ENCODE measurements around the gene MBD1.
"Not testable (repeated sequence)": the region's sequence is repeated elsewhere in the genome, so short reads cannot be mapped to it uniquely, and the experiment has no call there.

Gene MBD1

DNA sequence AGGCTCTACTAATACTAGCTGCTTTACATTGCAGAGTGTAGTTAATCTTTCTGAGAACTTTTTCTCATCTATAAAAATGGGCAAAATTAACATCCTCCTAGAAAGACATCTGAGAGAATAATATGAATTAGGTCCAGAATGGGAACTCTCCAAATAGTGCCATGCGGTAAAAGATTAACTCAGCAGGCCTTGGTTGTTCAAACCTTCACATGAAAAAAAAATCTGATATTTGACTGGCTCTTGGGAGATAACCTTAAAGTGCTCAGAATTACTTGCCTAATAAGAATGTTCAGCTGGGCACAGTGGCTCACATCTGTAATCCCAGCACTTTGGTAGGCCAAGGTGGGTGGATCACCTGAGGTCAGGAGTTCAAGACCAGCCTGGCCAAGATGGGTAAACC is 11.7 kb upstream of the MBD1 start:
- H3K4me1 ChIP-seq (ENCODE audit: control insufficient read depth in 1 of 2, insufficient read depth in 2 of 2, low read length in 2 of 2), result no peaks in the 10 kb centered on the region
- H3K9ac ChIP-seq (ENCODE audit: low read depth in 1 of 2, low read length in 2 of 2), result no peak overlapping the region
- H3K9me3 ChIP-seq (ENCODE audit: control insufficient read depth in 1 of 2, low read length in 2 of 2), result no peaks in the 10 kb centered on the region
- H3K4me3 ChIP-seq (ENCODE audit: low read depth in 1 of 2, low read length in 2 of 2), result no peak overlapping the region
- H3K27ac ChIP-seq (ENCODE audit: low read depth, low read length), result no peak overlapping the region
- H3K27me3 ChIP-seq (ENCODE audit: control insufficient read depth in 1 of 2, insufficient read depth in 2 of 2, low read length in 2 of 2), result no peaks in the 10 kb centered on the region
- no peaks in the 10 kb centered on the region for H3K36me3 ChIP-seq (ENCODE audit: control insufficient read depth in 1 of 2, insufficient read depth in 2 of 2, low read length in 2 of 2)

DNA sequence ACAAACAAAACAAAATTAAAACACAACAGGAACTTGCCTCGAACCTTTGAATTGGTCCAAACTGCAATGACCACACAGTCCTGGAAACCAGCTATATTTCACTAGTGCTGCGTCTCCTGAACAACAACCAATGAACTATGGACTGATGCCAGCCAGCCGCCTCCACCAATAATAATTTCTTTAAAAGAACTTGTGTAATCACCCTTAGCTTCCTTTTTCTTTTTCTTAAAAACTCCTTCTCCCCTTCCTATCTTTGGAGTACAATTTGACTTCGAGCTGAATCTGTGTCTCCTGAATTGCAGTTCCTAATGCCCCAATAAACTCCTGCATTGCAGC is 7.8 kb upstream of the MBD1 start:
- no peaks in the 10 kb centered on the region for H3K27me3 ChIP-seq (ENCODE audit: control insufficient read depth in 1 of 2, insufficient read depth in 2 of 2, low read length in 2 of 2)
- no peak overlapping the region for H3K27ac ChIP-seq (ENCODE audit: low read depth, low read length)
- H3K9ac ChIP-seq (ENCODE audit: low read depth in 1 of 2, low read length in 2 of 2), result no peak overlapping the region
- no peak overlapping the region for H3K4me3 ChIP-seq (ENCODE audit: low read depth in 1 of 2, low read length in 2 of 2)
- H3K9me3 ChIP-seq (ENCODE audit: control insufficient read depth in 1 of 2, low read length in 2 of 2), result no peaks in the 10 kb centered on the region
- H3K36me3 ChIP-seq (ENCODE audit: control insufficient read depth in 1 of 2, insufficient read depth in 2 of 2, low read length in 2 of 2), result peaks cover 3 to 19% of the 10 kb centered on the region in 2 donors
- H3K4me1 ChIP-seq (ENCODE audit: control insufficient read depth in 1 of 2, insufficient read depth in 2 of 2, low read length in 2 of 2), result peaks cover 10% of the 10 kb centered on the region in 2 donors

- not testable (repeated sequence) for H3K27me3 ChIP-seq (ENCODE audit: control insufficient read depth in 1 of 2, insufficient read depth in 2 of 2, low read length in 2 of 2); H3K9me3 ChIP-seq (ENCODE audit: control insufficient read depth in 1 of 2, low read length in 2 of 2); H3K27ac ChIP-seq (ENCODE audit: low read depth, low read length); H3K4me1 ChIP-seq (ENCODE audit: control insufficient read depth in 1 of 2, insufficient read depth in 2 of 2, low read length in 2 of 2)
- Histone ChIP-seq H3K9ac (ENCODE audit: low read depth in 1 of 2, low read length in 2 of 2) (peak overlapping the region; percentile 67 to 93), H3K36me3 (ENCODE audit: control insufficient read depth in 1 of 2, insufficient read depth in 2 of 2, low read length in 2 of 2) (peaks cover 8 to 25% of the 10 kb centered on the region in 2 donors), H3K4me3 (ENCODE audit: low read depth in 1 of 2, low read length in 2 of 2) (peak overlapping the region; percentile 87 to 97)
Observed at GRCh38 chr18:50288348-50289107, 7.2 kb upstream of the MBD1 start.

DNA sequence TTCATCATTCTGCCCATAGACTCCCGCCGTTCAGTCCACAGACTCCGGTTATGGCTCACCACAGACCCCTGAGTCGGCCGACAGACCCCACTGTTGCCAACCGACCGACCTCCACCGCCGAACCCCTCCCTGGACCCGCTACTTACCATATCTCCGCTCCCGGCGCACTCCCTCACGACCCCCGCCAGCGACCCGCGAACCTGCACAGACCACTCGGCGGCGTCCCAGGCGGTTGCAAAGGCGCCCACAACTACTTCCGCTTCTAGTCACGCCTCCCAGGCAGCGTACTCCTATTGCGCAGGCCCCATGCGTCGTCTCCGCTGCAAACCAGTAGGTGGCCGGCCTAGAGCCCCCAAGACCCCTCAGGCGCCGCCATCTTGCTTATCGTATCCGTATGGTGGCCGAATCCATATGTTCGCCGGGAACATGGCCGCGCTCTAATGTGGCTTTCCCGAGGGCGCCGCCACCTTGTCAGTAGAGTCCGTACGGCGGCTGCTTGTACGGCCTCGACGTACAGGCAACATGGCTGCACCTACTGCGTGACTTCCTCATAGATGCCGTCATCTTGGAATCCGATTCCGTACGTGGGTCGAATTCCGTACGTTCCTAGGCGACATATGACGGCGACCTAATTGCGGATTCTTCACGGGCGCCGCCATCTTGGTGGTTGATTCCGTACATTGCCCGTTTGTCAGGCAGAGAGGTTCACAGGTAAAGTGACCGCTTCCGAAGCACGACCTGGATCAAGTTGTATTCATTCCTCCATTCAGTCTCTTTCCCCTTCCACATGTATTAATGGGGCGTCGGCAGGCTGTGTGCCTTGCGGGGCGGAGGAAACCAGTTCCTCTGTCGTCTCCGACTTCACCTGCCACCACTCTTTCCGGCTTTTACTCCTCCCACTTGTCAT is 6.4 kb upstream of the MBD1 start, which contains the start of gene CXXC1:
CXXC1 (minus strand) TSS at position 252 of the 907 bp plus-strand sequence; CDS start at position 149, 103 bp downstream.
- Histone ChIP-seq H3K4me3 (ENCODE audit: low read depth in 1 of 2, low read length in 2 of 2) (peak within 1 kb of the TSS; percentile 87 to 97), H3K36me3 (ENCODE audit: control insufficient read depth in 1 of 2, insufficient read depth in 2 of 2, low read length in 2 of 2) (peaks cover 13 to 33% of the 10 kb centered on the region in 2 donors), H3K9ac (ENCODE audit: low read depth in 1 of 2, low read length in 2 of 2) (peak within 1 kb of the TSS; percentile 92 to 93), H3K27ac (ENCODE audit: low read depth, low read length) (peak within 1 kb of the TSS; percentile 41), H3K9me3 (ENCODE audit: control insufficient read depth in 1 of 2, low read length in 2 of 2) (no peaks in the 10 kb centered on the region), H3K4me1 (ENCODE audit: control insufficient read depth in 1 of 2, insufficient read depth in 2 of 2, low read length in 2 of 2) (peaks cover 10% of the 10 kb centered on the region in 2 donors), H3K27me3 (ENCODE audit: control insufficient read depth in 1 of 2, insufficient read depth in 2 of 2, low read length in 2 of 2) (no peaks in the 10 kb centered on the region)

DNA sequence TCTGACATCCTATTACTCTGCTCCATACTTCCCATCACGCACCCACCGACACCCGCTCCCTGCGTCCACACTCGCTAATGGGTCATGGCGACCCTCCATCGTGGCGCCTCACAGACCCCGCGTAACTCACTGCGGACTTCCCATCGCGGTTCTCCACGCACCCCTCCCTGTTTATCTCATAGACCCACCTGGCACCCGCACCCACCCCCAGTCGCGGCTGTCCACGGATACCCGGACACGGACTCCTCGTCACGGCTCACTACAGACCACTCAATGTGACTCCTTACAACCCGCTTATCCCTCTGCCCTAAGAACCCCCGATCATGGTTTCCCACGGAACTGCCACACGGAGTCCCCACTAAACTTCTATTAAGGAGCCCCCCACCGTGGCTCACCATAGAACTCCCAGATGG is 5.7 kb upstream of the MBD1 start:
- Histone ChIP-seq H3K27me3 (ENCODE audit: control insufficient read depth in 1 of 2, insufficient read depth in 2 of 2, low read length in 2 of 2) (no peaks in the 10 kb centered on the region), H3K27ac (ENCODE audit: low read depth, low read length) (no peak overlapping the region), H3K9me3 (ENCODE audit: control insufficient read depth in 1 of 2, low read length in 2 of 2) (no peaks in the 10 kb centered on the region), H3K4me3 (ENCODE audit: low read depth in 1 of 2, low read length in 2 of 2) (peak overlapping the region; percentile 87 to 97), H3K36me3 (ENCODE audit: control insufficient read depth in 1 of 2, insufficient read depth in 2 of 2, low read length in 2 of 2) (peaks cover 13 to 37% of the 10 kb centered on the region in 2 donors), H3K9ac (ENCODE audit: low read depth in 1 of 2, low read length in 2 of 2) (peak overlapping the region; percentile 92 to 93), H3K4me1 (ENCODE audit: control insufficient read depth in 1 of 2, insufficient read depth in 2 of 2, low read length in 2 of 2) (peaks cover 13 to 14% of the 10 kb centered on the region in 2 donors)

GRCh38 chr18:50286391-50287027 is 5.2 kb upstream of the MBD1 start:
- no peaks in the 10 kb centered on the region for H3K27me3 ChIP-seq (ENCODE audit: control insufficient read depth in 1 of 2, insufficient read depth in 2 of 2, low read length in 2 of 2)
- H3K27ac ChIP-seq (ENCODE audit: low read depth, low read length), result no peak overlapping the region
- H3K9me3 ChIP-seq (ENCODE audit: control insufficient read depth in 1 of 2, low read length in 2 of 2), result no peaks in the 10 kb centered on the region
- H3K36me3 ChIP-seq (ENCODE audit: control insufficient read depth in 1 of 2, insufficient read depth in 2 of 2, low read length in 2 of 2), result peaks cover 13 to 37% of the 10 kb centered on the region in 2 donors
- peak overlapping the region; percentile 92 to 93 for H3K9ac ChIP-seq (ENCODE audit: low read depth in 1 of 2, low read length in 2 of 2)
- H3K4me3 ChIP-seq (ENCODE audit: low read depth in 1 of 2, low read length in 2 of 2), result peak overlapping the region; percentile 87 to 97
- peaks cover 16 to 17% of the 10 kb centered on the region in 2 donors for H3K4me1 ChIP-seq (ENCODE audit: control insufficient read depth in 1 of 2, insufficient read depth in 2 of 2, low read length in 2 of 2)

DNA sequence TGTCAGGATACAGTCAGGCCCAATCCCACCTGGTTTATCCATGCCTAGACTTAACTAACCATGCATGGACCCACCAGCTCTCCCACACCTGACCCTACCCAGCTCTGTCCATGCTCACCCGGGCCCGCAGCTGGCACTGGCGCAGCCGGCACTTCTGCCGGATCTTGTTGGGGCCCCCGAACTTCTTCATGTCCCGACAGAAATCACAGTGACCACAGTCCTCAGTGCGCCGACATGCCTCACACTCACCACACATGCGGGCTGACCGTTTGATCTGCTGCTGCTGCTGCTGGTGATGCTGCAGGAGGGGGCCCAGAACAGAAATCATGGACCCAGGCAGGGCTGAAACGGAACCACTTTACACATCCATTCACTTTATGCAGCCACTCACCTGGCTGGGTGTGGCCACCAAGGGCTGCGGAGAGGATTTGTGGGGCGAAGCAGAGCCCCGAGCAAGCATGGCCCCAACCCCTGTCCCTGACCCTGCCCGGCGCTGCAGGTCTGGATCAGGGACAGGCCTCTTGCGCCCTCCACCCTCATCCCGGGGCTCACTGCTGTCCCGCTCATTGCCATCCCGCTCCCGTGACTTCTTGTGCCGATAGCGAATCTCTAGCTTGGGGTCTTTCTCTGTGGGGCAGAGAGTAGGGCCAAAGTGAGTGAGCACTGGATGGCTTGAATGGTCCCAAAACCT is 4.5 kb upstream of the MBD1 start:
- Histone ChIP-seq H3K27ac (ENCODE audit: low read depth, low read length) (no peak overlapping the region), H3K4me3 (ENCODE audit: low read depth in 1 of 2, low read length in 2 of 2) (no peak overlapping the region)

GRCh38 chr18:50285071-50285470 is 3.7 kb upstream of the MBD1 start:
- Histone ChIP-seq H3K9ac (ENCODE audit: low read depth in 1 of 2, low read length in 2 of 2) (no peak overlapping the region), H3K9me3 (ENCODE audit: control insufficient read depth in 1 of 2, low read length in 2 of 2) (no peaks in the 10 kb centered on the region), H3K27ac (ENCODE audit: low read depth, low read length) (no peak overlapping the region), H3K36me3 (ENCODE audit: control insufficient read depth in 1 of 2, insufficient read depth in 2 of 2, low read length in 2 of 2) (peaks cover 13 to 37% of the 10 kb centered on the region in 2 donors), H3K4me3 (ENCODE audit: low read depth in 1 of 2, low read length in 2 of 2) (no peak overlapping the region), H3K4me1 (ENCODE audit: control insufficient read depth in 1 of 2, insufficient read depth in 2 of 2, low read length in 2 of 2) (peaks cover 24 to 25% of the 10 kb centered on the region in 2 donors), H3K27me3 (ENCODE audit: control insufficient read depth in 1 of 2, insufficient read depth in 2 of 2, low read length in 2 of 2) (no peaks in the 10 kb centered on the region)

More for the DNA sequence above, 4.5 kb upstream of the MBD1 start:
- H3K4me1 ChIP-seq (ENCODE audit: control insufficient read depth in 1 of 2, insufficient read depth in 2 of 2, low read length in 2 of 2), result peaks cover 17 to 18% of the 10 kb centered on the region in 2 donors
- H3K27me3 ChIP-seq (ENCODE audit: control insufficient read depth in 1 of 2, insufficient read depth in 2 of 2, low read length in 2 of 2), result no peaks in the 10 kb centered on the region
- peak overlapping the region in 1 of 2 donors; percentile 93 for H3K9ac ChIP-seq (ENCODE audit: low read depth in 1 of 2, low read length in 2 of 2)
- no peaks in the 10 kb centered on the region for H3K9me3 ChIP-seq (ENCODE audit: control insufficient read depth in 1 of 2, low read length in 2 of 2)
- peaks cover 13 to 37% of the 10 kb centered on the region in 2 donors for H3K36me3 ChIP-seq (ENCODE audit: control insufficient read depth in 1 of 2, insufficient read depth in 2 of 2, low read length in 2 of 2)

GRCh38 chr18:50284255-50284885 is 3.0 kb upstream of the MBD1 start:
- no peaks in the 10 kb centered on the region for H3K9me3 ChIP-seq (ENCODE audit: control insufficient read depth in 1 of 2, low read length in 2 of 2)
- no peak overlapping the region for H3K27ac ChIP-seq (ENCODE audit: low read depth, low read length)
- peaks cover 13 to 42% of the 10 kb centered on the region in 2 donors for H3K36me3 ChIP-seq (ENCODE audit: control insufficient read depth in 1 of 2, insufficient read depth in 2 of 2, low read length in 2 of 2)
- no peaks in the 10 kb centered on the region for H3K27me3 ChIP-seq (ENCODE audit: control insufficient read depth in 1 of 2, insufficient read depth in 2 of 2, low read length in 2 of 2)
- H3K4me1 ChIP-seq (ENCODE audit: control insufficient read depth in 1 of 2, insufficient read depth in 2 of 2, low read length in 2 of 2), result peaks cover 29 to 31% of the 10 kb centered on the region in 2 donors
- H3K4me3 ChIP-seq (ENCODE audit: low read depth in 1 of 2, low read length in 2 of 2), result no peak overlapping the region
- H3K9ac ChIP-seq (ENCODE audit: low read depth in 1 of 2, low read length in 2 of 2), result no peak overlapping the region

Measured in duodenal mucosa (tissue), 2 donors.